ENCODE results near the gene KRT24. TPM values are rescaled to one million over a fixed set of nuclear protein-coding genes. Genes with fewer than 3 reads are reported as not detected.

The KRT24 gene
- total and polyA plus RNA-seq, 2 of the 4 experiments (the other 2 are of a cell fraction), result not detected

GRCh38 chr17:40686192-40686591, 17.4 kb downstream of the KRT24 start:
- Histone ChIP-seq H3K23ac (ENCODE audit: low read depth, low read length) (no peak overlapping the region), H2BK15ac (ENCODE audit: low read depth, low read length) (no peak overlapping the region), H3K4me1 (ENCODE audit: control insufficient read depth, insufficient read depth, low read length) (no peaks in the 10 kb centered on the region), H2BK20ac (ENCODE audit: low read depth, low read length) (no peak overlapping the region), H3K9me1 (ENCODE audit: insufficient read depth, low read length) (no peaks in the 10 kb centered on the region), H3K4me3 (ENCODE audit: insufficient read depth, low read depth, low read length) (no peak overlapping the region), H3K27me3 (ENCODE audit: control insufficient read depth, insufficient read depth, low read length) (peaks cover 31% of the 10 kb centered on the region), H2AK9ac (replicated peaks; ENCODE audit: low read depth, low read length, poor library complexity) (no peak overlapping the region), H3K27ac (ENCODE audit: insufficient read depth, low read length) (no peak overlapping the region), H3K18ac (ENCODE audit: low read depth, low read length) (no peak overlapping the region), H3K79me1 (ENCODE audit: low read depth in 1 of 2, low read length in 2 of 2) (no peaks in the 10 kb centered on the region), H3K4me2 (ENCODE audit: low read depth, low read length) (no peak overlapping the region), H2BK120ac (ENCODE audit: low read depth, low read length) (no peak overlapping the region), H3K36me3 (ENCODE audit: control insufficient read depth, insufficient read depth, low read length) (no peaks in the 10 kb centered on the region), H3K4ac (ENCODE audit: low read depth, low read length) (no peak overlapping the region), H4K8ac (ENCODE audit: low read depth in 2 of 2, low read length in 2 of 2) (no peak overlapping the region), H3K14ac (replicated peaks; ENCODE audit: low read depth, low read length) (no peak overlapping the region), H3K9ac (ENCODE audit: low read depth, low read length) (no peak overlapping the region), H4K91ac (ENCODE audit: insufficient read depth, low read depth, low read length) (no peak overlapping the region), H3K56ac (ENCODE audit: extremely low read depth, insufficient read depth, low read length) (no peak overlapping the region), H2BK5ac (ENCODE audit: low read depth, low read length, poor library complexity, severe bottlenecking) (no peak overlapping the region), H3K9me3 (ENCODE audit: control insufficient read depth, insufficient read depth, low read length) (no peaks in the 10 kb centered on the region), H2AK5ac (ENCODE audit: low read depth, low read length) (no peak overlapping the region), H4K20me1 (ENCODE audit: insufficient read depth, low read length) (no peaks in the 10 kb centered on the region), H4K5ac (ENCODE audit: low read depth, low read length) (no peak overlapping the region), H2AFZ (replicated peaks; ENCODE audit: low read length, poor library complexity) (no peak overlapping the region)
- intact Hi-C loops (cut with micrococcal nuclease), result no loop called here
- in situ Hi-C loops (cut with MboI; ENCODE audit: low sequenced_read_pairs), result no loop called here
- WGBS, 2 experiments (ENCODE audit: extremely low coverage in 2 of 2, insufficient read length in 1 of 2), result no CpG with 5 or more reads among the region's 4 CpGs
- ATAC-seq (ENCODE audit: low read depth), result no peak
- TF ChIP-seq MAFK (IDR thresholded peaks at IDR 0.05; ENCODE audit: low read depth, low read length), result no peak
- TF ChIP-seq BHLHE40 (IDR thresholded peaks at IDR 0.05; ENCODE audit: low read depth, low read length), result no peak
- no peak for TF ChIP-seq CHD1 (IDR thresholded peaks at IDR 0.05; ENCODE audit: low read depth, low read length)
- no peak for TF ChIP-seq RAD21 (IDR thresholded peaks at IDR 0.05; ENCODE audit: low read length)
- no peak for TF ChIP-seq RCOR1 (IDR thresholded peaks at IDR 0.05; ENCODE audit: insufficient replicate concordance, low read length)
- POLR2A ChIA-PET (ENCODE audit: unreplicated experiment), result no interaction called here
- BruUV-seq (replicated peaks), result no TSS peak
- DNase-seq, result no peak
- CTCF ChIA-PET, result interaction anchor here (0.8 kb wide), 1 partner anchor 8 kb away, joined by 3 read pairs; no protein-coding TSS in a partner anchor
- dilution Hi-C loops (cut with HindIII; ENCODE audit: low sequenced_read_pairs, unreplicated experiment), result no loop called here

All from IMR-90 (cell line).